ENCODE measurements around the gene NACAD. TPM values are rescaled to one million over a fixed set of nuclear protein-coding genes. Genes with fewer than 3 reads are reported as not detected.

The NACAD gene
- total RNA-seq, 2 experiments from 2014 or later = not detected

Other genes with a start within 250 kb of the NACAD start
- 100 to 1,000 TPM; 327 to 404 TPM for gene H2AZ2, start 240.9 kb downstream of the NACAD start, total RNA-seq
- gene PURB, start 203.4 kb downstream of the NACAD start, total RNA-seq = 10 to 100 TPM; 22.9 to 24.1 TPM
- gene MYO1G, start 110.0 kb downstream of the NACAD start, total RNA-seq = 100 to 1,000 TPM; 414 to 457 TPM
- 100 to 1,000 TPM; 134 TPM for gene CCM2, start 88.8 kb downstream of the NACAD start, total RNA-seq
- 100 to 1,000 TPM in 1 of 2 experiments, 10 to 100 TPM in 1; 98.9 to 102 TPM for gene TBRG4, start 22.7 kb upstream of the NACAD start, total RNA-seq
- not detected for gene RAMP3, start 68.8 kb upstream of the NACAD start, total RNA-seq